Measurements from ENCODE around the gene DLG3.
A peak's percentile ranks its signal among the peaks of the same experiment; 100 is the strongest.

Gene DLG3

GRCh38 chrX:70527610-70528345, 83.1 kb downstream of the DLG3 start:
- no peak for DNase-seq

GRCh38 chrX:70535198-70535597, 90.6 kb downstream of the DLG3 start:
- no peak for DNase-seq

GRCh38 chrX:70549429-70549828, 104.8 kb downstream of the DLG3 start:
- DNase-seq, result no peak

- DNase-seq, result no peak
These were observed 107.6 kb downstream of the DLG3 start for GRCh38 chrX:70552130-70552704.

- DNase-seq, result no peak
These were observed 108.9 kb downstream of the DLG3 start for GRCh38 chrX:70553516-70553915.

- peak; percentile 4 for DNase-seq
These were observed 109.4 kb downstream of the DLG3 start for GRCh38 chrX:70554081-70554480.

- DNase-seq, result no peak
These were observed 109.9 kb downstream of the DLG3 start for GRCh38 chrX:70554523-70554922.

- DNase-seq, result no peak
These were observed 110.3 kb downstream of the DLG3 start for GRCh38 chrX:70554948-70555347.
